Tibial nerve (tissue), 3 donors: ENCODE data around the gene RTBDN.

Experiments
- POLR2A ChIP-seq, 2 donors: fragments of 450-650 bp; IDR thresholded peaks; one replicate each; pipeline ENCODE4 v1.6.1; 2017; ENCODE audit warnings: antibody characterized with exemption in 2 of 2, mild to moderate bottlenecking in 2 of 2, moderate library complexity in 2 of 2
- TF ChIP-seq, protein P1 (sequence below), 5 experiments: fragments of 200-600 bp in 3 of 5; fragments of 450-650 bp in 2 of 5; sonication (generic) in 3 of 5; IDR thresholded peaks; one replicate each; pipeline ENCODE4 v1.5.1; 2016 to 2019; ENCODE audit warnings: antibody characterized with exemption in 5 of 5, mild to moderate bottlenecking in 3 of 5, moderate library complexity in 2 of 5

DNA sequence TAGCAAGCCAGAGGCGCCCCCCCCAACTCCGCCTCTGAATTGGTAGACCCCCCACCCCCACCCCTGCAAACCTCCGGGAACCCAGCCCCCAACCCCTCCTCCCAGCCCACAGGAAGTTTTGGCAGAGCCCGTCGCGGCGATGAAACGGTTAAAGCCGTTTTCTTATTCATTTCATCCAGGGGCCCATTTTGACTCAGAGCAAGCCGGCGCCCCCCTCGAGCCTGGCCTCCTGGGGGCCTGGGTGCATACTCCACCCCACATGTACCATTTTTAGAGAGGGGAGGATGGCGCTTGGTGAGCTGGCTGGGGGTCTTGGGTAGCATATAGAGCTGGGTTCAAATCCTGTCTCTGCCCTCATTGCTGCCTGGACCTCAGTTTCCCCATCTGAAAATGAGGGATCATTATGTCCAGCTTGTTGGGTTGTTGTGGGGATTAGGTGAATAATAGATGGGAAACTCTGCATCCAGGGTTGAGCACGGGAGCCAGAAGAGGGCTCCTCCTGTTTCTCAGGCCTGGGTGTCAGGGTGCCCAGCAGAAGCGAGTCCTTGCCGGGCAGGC, 51.0 kb downstream of the RTBDN start:
- TF ChIP-seq, protein P1, sequence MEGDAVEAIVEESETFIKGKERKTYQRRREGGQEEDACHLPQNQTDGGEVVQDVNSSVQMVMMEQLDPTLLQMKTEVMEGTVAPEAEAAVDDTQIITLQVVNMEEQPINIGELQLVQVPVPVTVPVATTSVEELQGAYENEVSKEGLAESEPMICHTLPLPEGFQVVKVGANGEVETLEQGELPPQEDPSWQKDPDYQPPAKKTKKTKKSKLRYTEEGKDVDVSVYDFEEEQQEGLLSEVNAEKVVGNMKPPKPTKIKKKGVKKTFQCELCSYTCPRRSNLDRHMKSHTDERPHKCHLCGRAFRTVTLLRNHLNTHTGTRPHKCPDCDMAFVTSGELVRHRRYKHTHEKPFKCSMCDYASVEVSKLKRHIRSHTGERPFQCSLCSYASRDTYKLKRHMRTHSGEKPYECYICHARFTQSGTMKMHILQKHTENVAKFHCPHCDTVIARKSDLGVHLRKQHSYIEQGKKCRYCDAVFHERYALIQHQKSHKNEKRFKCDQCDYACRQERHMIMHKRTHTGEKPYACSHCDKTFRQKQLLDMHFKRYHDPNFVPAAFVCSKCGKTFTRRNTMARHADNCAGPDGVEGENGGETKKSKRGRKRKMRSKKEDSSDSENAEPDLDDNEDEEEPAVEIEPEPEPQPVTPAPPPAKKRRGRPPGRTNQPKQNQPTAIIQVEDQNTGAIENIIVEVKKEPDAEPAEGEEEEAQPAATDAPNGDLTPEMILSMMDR (IDR thresholded peaks at IDR 0.05) = no peak
- TF ChIP-seq POLR2A (IDR thresholded peaks at IDR 0.05) = no peak
